ENCODE measurements around the gene GMPS.

- TF ChIP-seq POLR2A (IDR thresholded peaks at IDR 0.05; ENCODE audit: low read length) (no peak), GATA1 (IDR thresholded peaks at IDR 0.05; ENCODE audit: low read depth, low read length) (no peak)
Measured at GRCh38 chr3:155886915-155887314, 16.5 kb downstream of the GMPS start.
